GM13976 (cell line): ENCODE measurements around the gene GALP.
"Not testable (repeated sequence)": the region's sequence is repeated elsewhere in the genome, so short reads cannot be mapped to it uniquely, and the experiment has no call there.

Experiments
- DNase-seq: peaks from one replicate; pipeline ENCODE4 v3.0.0; 2012; ENCODE audit warnings: low spot score
- in situ Hi-C: fragments of 300-500 bp; cut with MboI; formaldehyde crosslinking; loops from one replicate; pipeline ENCODE4 v1.12.0; 2022; ENCODE audit warnings: low sequenced_read_pairs, mixed read lengths, inconsistent platforms; ENCODE audit not compliant: unreplicated experiment
- TF ChIP-seq, protein P1 (sequence below): IDR thresholded peaks from 2 replicates; pipeline ENCODE4 v1.5.1; 2012; ENCODE audit warnings: borderline replicate concordance, mild to moderate bottlenecking; ENCODE audit not compliant: insufficient read depth; ENCODE audit errors: extremely low read depth, missing control alignments, control extremely low read depth

Gene GALP

DNA sequence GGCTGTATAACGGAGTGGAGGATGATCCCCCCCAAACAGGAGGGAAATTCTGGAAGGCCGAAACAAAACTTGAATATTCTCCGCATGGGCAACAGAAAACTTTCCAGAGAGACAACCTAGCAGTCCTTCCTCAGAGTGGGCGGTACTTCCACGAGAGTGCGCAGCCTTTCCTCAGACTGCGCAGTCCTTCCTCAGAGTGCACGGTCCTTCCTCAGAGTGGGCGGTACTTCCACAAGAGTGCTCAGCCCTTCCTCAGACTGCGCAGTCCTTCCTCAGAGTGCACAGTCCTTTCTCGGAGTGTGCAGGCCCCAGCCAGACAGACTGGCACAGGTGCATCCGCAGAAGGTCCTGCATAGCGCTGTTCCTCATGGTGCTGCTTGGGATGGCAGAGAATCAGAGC, 12.7 kb upstream of the GALP start:
- no peak for DNase-seq
- in situ Hi-C loops, result no loop called here
- TF ChIP-seq, protein P1, sequence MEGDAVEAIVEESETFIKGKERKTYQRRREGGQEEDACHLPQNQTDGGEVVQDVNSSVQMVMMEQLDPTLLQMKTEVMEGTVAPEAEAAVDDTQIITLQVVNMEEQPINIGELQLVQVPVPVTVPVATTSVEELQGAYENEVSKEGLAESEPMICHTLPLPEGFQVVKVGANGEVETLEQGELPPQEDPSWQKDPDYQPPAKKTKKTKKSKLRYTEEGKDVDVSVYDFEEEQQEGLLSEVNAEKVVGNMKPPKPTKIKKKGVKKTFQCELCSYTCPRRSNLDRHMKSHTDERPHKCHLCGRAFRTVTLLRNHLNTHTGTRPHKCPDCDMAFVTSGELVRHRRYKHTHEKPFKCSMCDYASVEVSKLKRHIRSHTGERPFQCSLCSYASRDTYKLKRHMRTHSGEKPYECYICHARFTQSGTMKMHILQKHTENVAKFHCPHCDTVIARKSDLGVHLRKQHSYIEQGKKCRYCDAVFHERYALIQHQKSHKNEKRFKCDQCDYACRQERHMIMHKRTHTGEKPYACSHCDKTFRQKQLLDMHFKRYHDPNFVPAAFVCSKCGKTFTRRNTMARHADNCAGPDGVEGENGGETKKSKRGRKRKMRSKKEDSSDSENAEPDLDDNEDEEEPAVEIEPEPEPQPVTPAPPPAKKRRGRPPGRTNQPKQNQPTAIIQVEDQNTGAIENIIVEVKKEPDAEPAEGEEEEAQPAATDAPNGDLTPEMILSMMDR, result no peak

DNA sequence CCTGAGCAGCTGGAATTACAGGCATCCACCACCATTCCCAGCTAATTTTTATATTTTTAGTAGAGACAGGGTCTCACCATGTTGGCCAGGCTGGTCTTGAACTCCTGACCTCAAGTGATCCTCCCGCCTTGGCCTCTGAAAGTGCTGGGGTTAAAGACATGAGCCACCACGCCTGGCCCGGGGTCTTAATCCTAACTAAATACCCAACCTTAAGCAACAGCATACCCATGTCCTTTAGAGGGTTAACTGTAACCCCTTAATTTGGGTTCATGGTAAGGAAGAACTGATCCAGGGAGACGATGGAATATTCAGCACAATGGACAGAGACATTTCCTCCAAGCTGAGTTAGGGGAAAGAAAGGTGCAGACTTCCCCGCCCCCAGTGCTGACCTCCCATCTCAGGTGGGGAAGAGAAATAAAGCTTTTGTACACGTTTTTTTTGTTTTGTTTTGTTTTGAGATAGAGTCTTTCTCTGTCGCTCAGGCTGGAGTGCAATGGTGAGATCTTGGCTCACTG, 8.7 kb upstream of the GALP start:
- no peak for DNase-seq
- in situ Hi-C loops, result no loop called here
- TF ChIP-seq, protein P1, result no peak

DNA sequence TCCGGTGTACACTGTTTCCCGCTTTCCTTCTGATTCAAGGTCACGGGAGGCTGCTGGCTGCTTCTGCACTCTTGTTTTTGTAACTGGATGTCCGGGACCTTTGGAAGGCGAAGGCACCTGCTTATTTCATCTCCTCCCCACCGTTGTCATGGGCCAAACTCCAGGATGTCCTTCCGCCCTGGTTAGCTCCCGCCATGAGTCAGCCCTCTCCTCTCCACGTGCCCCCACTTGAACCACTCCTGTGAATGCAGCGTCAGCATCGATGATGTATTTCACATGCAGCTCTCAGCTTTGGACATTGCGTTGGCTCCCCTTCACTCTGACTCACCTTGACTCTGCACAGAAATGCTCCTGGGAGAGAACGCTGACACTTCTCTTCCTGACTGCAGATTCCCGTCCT, 5.5 kb upstream of the GALP start:
- TF ChIP-seq, protein P1, result no peak
- in situ Hi-C loops, result loop anchor here (10.0 kb wide), 1 partner anchor 95 kb away; no protein-coding TSS in a partner anchor
- no peak for DNase-seq

DNA sequence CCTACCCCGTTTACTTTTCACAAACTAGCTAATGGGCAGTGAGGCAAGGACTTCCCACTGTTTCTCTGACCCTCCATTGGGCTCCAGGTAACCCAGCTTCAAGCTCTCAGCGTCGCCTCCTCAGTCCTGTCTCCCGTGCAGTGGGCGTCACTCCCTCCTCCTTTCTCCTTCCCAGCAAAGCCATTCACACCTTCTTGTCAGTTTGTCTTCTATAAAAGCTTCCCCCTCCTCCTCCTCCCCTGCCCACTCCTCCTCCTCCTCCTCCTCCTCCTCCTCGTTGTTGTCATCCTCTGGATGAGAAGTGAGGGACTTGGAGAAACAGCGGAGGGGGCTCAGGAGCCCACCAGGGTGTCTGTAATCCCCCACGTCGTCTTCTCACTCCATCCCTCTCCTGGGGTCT, 1.7 kb upstream of the GALP start:
- DNase-seq, result no peak
- in situ Hi-C loops, result loop anchor here (10.0 kb wide), 1 partner anchor 99 kb away; no protein-coding TSS in a partner anchor

DNA sequence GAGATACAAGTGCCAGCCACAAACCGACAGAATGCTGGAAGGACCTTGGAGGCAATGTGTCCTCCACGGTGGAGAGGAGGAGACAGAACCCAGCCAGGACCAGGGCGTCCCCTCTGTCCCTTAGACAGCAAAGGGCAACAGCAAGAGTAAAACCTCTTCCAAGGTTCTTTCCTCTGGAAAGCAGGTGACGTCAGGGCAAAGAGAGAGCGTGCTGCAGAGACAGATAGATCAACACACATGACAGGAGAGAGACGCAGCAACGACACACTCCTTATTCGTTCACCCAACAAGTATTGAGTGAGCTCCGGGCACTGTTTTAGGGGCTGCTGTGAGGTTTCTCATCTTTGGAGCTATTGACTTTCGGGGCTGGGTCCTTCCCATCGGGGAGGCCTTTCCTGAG, 1.3 kb upstream of the GALP start:
- in situ Hi-C loops, result loop anchor here (10.0 kb wide), 1 partner anchor 100 kb away; no protein-coding TSS in a partner anchor
- DNase-seq, result no peak
- TF ChIP-seq, protein P1, result no peak

More for the DNA sequence above, 1.7 kb upstream of the GALP start:
- TF ChIP-seq, protein P1, result no peak

DNA sequence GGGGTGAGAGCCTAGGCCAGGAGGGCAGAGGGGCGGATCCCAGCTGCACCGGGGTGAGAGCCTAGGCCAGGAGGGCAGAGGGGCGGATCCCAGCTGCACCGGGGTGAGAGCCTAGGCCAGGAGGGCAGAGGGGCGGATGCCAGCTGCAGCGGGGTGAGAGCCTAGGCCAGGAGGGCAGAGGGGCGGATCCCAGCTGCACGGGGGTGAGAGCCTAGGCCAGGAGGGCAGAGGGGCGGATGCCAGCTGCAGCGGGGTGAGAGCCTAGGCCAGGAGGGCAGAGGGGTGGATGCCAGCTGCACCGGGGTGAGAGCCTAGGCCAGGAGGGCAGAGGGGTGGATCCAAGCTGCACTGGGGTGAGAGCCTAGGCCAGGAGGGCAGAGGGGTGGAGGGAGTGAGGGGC, 502 bp downstream of the GALP start:
- in situ Hi-C loops, result loop anchor here (10.0 kb wide), 1 partner anchor 102 kb away; no protein-coding TSS in a partner anchor
- DNase-seq, result not testable (repeated sequence)

DNA sequence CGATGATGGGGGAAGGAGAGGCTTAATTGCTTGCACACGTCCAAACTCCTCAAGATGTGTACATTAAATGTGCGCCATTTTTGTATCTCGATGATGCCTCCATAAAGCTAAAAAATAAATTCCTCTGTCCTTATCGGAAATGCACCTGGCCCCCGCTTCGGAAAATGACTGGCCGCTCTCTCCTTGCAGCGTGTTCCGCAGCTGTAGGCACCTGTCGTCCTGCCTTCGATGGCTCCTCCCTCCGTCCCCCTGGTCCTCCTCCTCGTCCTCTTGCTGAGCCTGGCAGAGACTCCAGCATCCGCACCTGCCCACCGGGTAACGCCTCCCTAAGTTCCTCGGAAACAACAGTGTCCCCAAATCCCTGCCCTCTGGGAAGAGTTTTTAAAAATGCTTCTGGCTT, 1.1 kb downstream of the GALP start:
- in situ Hi-C loops, result loop anchor here (10.0 kb wide), 1 partner anchor 102 kb away; no protein-coding TSS in a partner anchor
- TF ChIP-seq, protein P1, result no peak
- DNase-seq, result no peak
